CD14-positive monocyte (primary cell): ENCODE results near the gene PTPRC. TPM values are rescaled to one million over a fixed set of nuclear protein-coding genes. Genes with fewer than 3 reads are reported as not detected.
A peak's percentile ranks its signal among the peaks of the same experiment; 100 is the strongest.

Experiments
- DNase-seq, 3 donors: peaks; one replicate each; pipeline ENCODE4 v3.0.0-alpha.2; 2011 to 2022
- H2AFZ ChIP-seq: 2 replicates; pipeline ENCODE4 v1.6.0; 2012; ENCODE audit warnings: mild to moderate bottlenecking, low read depth, low read length, inconsistent platforms; ENCODE audit not compliant: insufficient read depth, poor library complexity, severe bottlenecking
- H3K27ac ChIP-seq, 2 donors: 1 replicate in 1 of 2; 2 replicates in 1 of 2; pipeline ENCODE4 v1.5.1; 2012 to 2013; ENCODE audit warnings: low read length in 2 of 2, control low read depth in 1 of 2, inconsistent platforms in 1 of 2, low read depth in 1 of 2, mild to moderate bottlenecking in 1 of 2
- H3K27me3 ChIP-seq, 2 donors: one replicate each; pipeline versions ENCODE4 v1.6.0 to v1.6.1; 2011 to 2013; ENCODE audit warnings: low read length in 2 of 2; ENCODE audit not compliant: control insufficient read depth in 2 of 2, insufficient read depth in 2 of 2
- H3K36me3 ChIP-seq, 2 donors: replicated peaks in 1 of 2; 1 replicate in 1 of 2; 2 replicates in 1 of 2; pipeline versions ENCODE4 v1.5.1 to v1.6.1; 2012 to 2013; ENCODE audit warnings: low read length in 2 of 2, control low read depth in 1 of 2, inconsistent platforms in 1 of 2, mild to moderate bottlenecking in 1 of 2; ENCODE audit not compliant: insufficient read depth in 2 of 2, control insufficient read depth in 1 of 2
- H3K4me1 ChIP-seq, 2 donors: 1 replicate in 1 of 2; 2 replicates in 1 of 2; pipeline versions ENCODE4 v1.5.1 to v1.6.1; 2012 to 2013; ENCODE audit warnings: low read length in 2 of 2, control low read depth in 1 of 2, inconsistent platforms in 1 of 2, mild to moderate bottlenecking in 1 of 2, moderate library complexity in 1 of 2; ENCODE audit not compliant: insufficient read depth in 2 of 2, control insufficient read depth in 1 of 2
- H3K4me2 ChIP-seq: replicated peaks from 2 replicates; pipeline ENCODE3; 2012; ENCODE audit warnings: low read length, moderate library complexity, mild to moderate bottlenecking; ENCODE audit not compliant: poor library complexity, severe bottlenecking; ENCODE audit errors: extremely low read depth
- H3K4me3 ChIP-seq, 3 experiments: fragments of 200-600 bp in 1 of 3; sonication (generic) in 1 of 3; replicated peaks in 1 of 3; 1 replicate in 2 of 3; 2 replicates in 1 of 3; pipeline ENCODE4 v1.5.1; 2011 to 2013; ENCODE audit warnings: low read length in 3 of 3, mild to moderate bottlenecking in 3 of 3, control low read depth in 2 of 3, low read depth in 2 of 3, inconsistent platforms in 1 of 3, moderate library complexity in 1 of 3
- H3K79me2 ChIP-seq: 2 replicates; pipeline ENCODE4 v1.6.0; 2012; ENCODE audit warnings: mild to moderate bottlenecking, control low read depth, inconsistent platforms, low read length, moderate library complexity; ENCODE audit not compliant: insufficient read depth
- H3K9ac ChIP-seq: 2 replicates; pipeline ENCODE4 v1.6.0; 2017; ENCODE audit warnings: low read length, mild to moderate bottlenecking; ENCODE audit not compliant: insufficient read depth, poor library complexity, severe bottlenecking
- H3K9me3 ChIP-seq, 2 donors: replicated peaks in 1 of 2; 1 replicate in 1 of 2; 2 replicates in 1 of 2; pipeline versions ENCODE4 v1.5.1 to v1.6.1; 2012 to 2013; ENCODE audit warnings: low read length in 2 of 2, control low read depth in 1 of 2; ENCODE audit not compliant: control insufficient read depth in 1 of 2, insufficient read depth in 1 of 2
- H4K20me1 ChIP-seq: 2 replicates; pipeline ENCODE4 v1.6.0; 2012; ENCODE audit warnings: mild to moderate bottlenecking, low read length, control low read depth, moderate library complexity; ENCODE audit not compliant: insufficient read depth
- H3K27ac Mint-ChIP-seq, 7 donors: one replicate each; pipeline ENCODE4 v1.8.0; 2020; ENCODE audit warnings: mild to moderate bottlenecking in 7 of 7, mixed read lengths in 7 of 7, moderate library complexity in 6 of 7, inconsistent platforms in 2 of 7
- H3K27me3 Mint-ChIP-seq, 3 donors: one replicate each; pipeline ENCODE4 v1.8.0; 2021 to 2022; ENCODE audit warnings: low read depth in 3 of 3, mild to moderate bottlenecking in 3 of 3, mixed read lengths in 3 of 3, moderate library complexity in 3 of 3, inconsistent platforms in 1 of 3
- H3K36me3 Mint-ChIP-seq, 2 donors: one replicate each; pipeline ENCODE4 v1.8.0; 2020; ENCODE audit warnings: mixed read lengths in 2 of 2, inconsistent platforms in 1 of 2, mild to moderate bottlenecking in 1 of 2
- H3K4me1 Mint-ChIP-seq: one replicate; pipeline ENCODE4 v1.8.0; 2020; ENCODE audit warnings: mild to moderate bottlenecking, mixed read lengths
- H3K4me3 Mint-ChIP-seq, 2 donors: one replicate each; pipeline ENCODE4 v1.8.0; 2020; ENCODE audit warnings: mild to moderate bottlenecking in 2 of 2, mixed read lengths in 2 of 2, moderate library complexity in 1 of 2
- H3K9me3 Mint-ChIP-seq, 7 donors: one replicate each; pipeline ENCODE4 v1.8.0; 2020 to 2022; ENCODE audit warnings: mixed read lengths in 7 of 7, mild to moderate bottlenecking in 6 of 7, moderate library complexity in 6 of 7, inconsistent platforms in 2 of 7
- WGBS: methylation state at CpG from one replicate; pipeline ENCODE4 v1.1.5; 2013; ENCODE audit warnings: missing lambda C conversion rate; ENCODE audit not compliant: insufficient coverage; 5-methylcytosine and 5-hydroxymethylcytosine counted together
- intact Hi-C, 2 donors: fragments of 100-400 bp; cut with micrococcal nuclease; formaldehyde crosslinking; loops; one replicate each; pipeline versions ENCODE4 v1.15.0 to v1.15.1; 2023
- polyA plus RNA-seq, 3 donors: library from polyadenylated mRNA; depleted of rRNA in 1 of 3; unstranded in 2 of 3; stranded (reverse) in 1 of 3; fragments of 300-500 nt in 2 of 3; fragments of >200 nt in 1 of 3; fragmentation: Illumina TruSeq in 2 of 3; gene quantifications; 1 replicate in 2 of 3; 2 replicates in 1 of 3; pipeline ENCODE4 v1.2.3, GENCODE V29; 2012 to 2021
- TF ChIP-seq, protein P1 (sequence below): fragments of 200-600 bp; IDR thresholded peaks from one replicate; pipeline ENCODE4 v1.8.0; 2022; ENCODE audit warnings: antibody characterized with exemption, mild to moderate bottlenecking

PTPRC gene
- polyA plus RNA-seq, 3 donors: 410 to 992 (median 667) TPM

DNA sequence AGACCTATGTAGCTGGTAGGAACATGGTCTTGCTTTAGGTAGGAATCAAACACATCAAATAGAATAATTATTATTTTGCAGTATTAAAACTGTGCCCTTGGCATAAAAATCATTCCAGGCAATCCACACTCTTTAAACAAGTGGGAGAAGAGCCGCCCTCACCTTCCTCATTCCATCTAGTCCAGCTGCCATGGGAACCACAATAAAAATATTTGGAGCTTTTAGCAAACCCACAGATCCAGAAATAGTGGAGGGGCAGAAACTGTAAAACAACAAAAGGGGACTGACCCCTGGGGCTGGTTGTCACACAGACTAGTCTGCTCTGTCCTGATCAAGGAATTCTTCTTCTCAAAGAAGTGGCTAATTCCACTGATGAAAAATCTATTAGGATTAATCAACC, 61.6 kb downstream of the PTPRC start:
- H3K79me2 ChIP-seq: peaks cover 86% of the 10 kb centered on the region
- H3K4me3 ChIP-seq: no peak overlapping the region
- H2AFZ ChIP-seq: no peak overlapping the region
- no peak overlapping the region for H3K4me3 Mint-ChIP-seq
- DNase-seq: no peak
- peaks cover 98% of the 10 kb centered on the region for H4K20me1 ChIP-seq
- H3K9ac ChIP-seq: no peak overlapping the region
- TF ChIP-seq, protein P1, sequence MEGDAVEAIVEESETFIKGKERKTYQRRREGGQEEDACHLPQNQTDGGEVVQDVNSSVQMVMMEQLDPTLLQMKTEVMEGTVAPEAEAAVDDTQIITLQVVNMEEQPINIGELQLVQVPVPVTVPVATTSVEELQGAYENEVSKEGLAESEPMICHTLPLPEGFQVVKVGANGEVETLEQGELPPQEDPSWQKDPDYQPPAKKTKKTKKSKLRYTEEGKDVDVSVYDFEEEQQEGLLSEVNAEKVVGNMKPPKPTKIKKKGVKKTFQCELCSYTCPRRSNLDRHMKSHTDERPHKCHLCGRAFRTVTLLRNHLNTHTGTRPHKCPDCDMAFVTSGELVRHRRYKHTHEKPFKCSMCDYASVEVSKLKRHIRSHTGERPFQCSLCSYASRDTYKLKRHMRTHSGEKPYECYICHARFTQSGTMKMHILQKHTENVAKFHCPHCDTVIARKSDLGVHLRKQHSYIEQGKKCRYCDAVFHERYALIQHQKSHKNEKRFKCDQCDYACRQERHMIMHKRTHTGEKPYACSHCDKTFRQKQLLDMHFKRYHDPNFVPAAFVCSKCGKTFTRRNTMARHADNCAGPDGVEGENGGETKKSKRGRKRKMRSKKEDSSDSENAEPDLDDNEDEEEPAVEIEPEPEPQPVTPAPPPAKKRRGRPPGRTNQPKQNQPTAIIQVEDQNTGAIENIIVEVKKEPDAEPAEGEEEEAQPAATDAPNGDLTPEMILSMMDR: no peak
- H3K27me3 Mint-ChIP-seq: peaks cover 0 to 3% (median 0%) of the 10 kb centered on the region in 3 donors
- H3K27ac ChIP-seq: peak overlapping the region in 1 of 2 donors; percentile 32
- H3K9me3 Mint-ChIP-seq: no peaks in the 10 kb centered on the region
- no peaks in the 10 kb centered on the region for H3K9me3 ChIP-seq
- peak overlapping the region in 5 of 7 donors; percentile 18 to 65 (median 55) for H3K27ac Mint-ChIP-seq
- WGBS: no CpG with 5 or more reads among the region's 1 CpG
- peaks cover 90 to 93% of the 10 kb centered on the region in 2 donors for H3K36me3 ChIP-seq
- H3K27me3 ChIP-seq: no peaks in the 10 kb centered on the region
- H3K4me1 Mint-ChIP-seq: peaks cover 23% of the 10 kb centered on the region
- no peak overlapping the region for H3K4me2 ChIP-seq
- peaks cover 82 to 85% of the 10 kb centered on the region in 2 donors for H3K36me3 Mint-ChIP-seq
- H3K4me1 ChIP-seq: peaks cover 11 to 14% of the 10 kb centered on the region in 2 donors
- intact Hi-C loops: loop anchor here in 1 of 2 donors (10.0 kb wide), 1 partner anchor 54 kb away; no protein-coding TSS in a partner anchor

DNA sequence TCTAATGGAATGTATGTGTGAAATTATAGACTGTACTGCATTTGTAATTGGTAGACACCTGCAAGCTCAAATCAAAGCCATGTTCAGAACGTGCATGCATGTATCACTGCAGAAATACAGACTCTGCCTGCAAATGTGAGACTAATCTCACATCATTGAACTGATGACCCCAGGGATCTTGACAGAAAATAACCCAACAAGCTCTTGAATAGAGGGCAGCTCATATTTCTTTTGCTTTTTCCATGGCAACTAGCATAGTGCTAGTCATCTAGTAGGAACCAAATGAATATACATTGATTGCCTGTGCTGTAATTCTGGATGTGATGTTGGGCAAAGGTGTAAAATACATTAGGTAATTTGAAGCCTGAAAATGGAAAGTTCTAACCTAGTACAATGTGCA, 62.4 kb downstream of the PTPRC start:
- H4K20me1 ChIP-seq: peaks cover 100% of the 10 kb centered on the region
- no peak overlapping the region for H2AFZ ChIP-seq
- no peak for DNase-seq
- H3K27me3 ChIP-seq: no peaks in the 10 kb centered on the region
- no peaks in the 10 kb centered on the region for H3K9me3 ChIP-seq
- H3K9me3 Mint-ChIP-seq: no peaks in the 10 kb centered on the region
- H3K9ac ChIP-seq: no peak overlapping the region
- H3K27me3 Mint-ChIP-seq: peaks cover 0 to 3% (median 0%) of the 10 kb centered on the region in 3 donors
- H3K4me1 Mint-ChIP-seq: peaks cover 15% of the 10 kb centered on the region
- peaks cover 97 to 98% of the 10 kb centered on the region in 2 donors for H3K36me3 ChIP-seq
- intact Hi-C loops: loop anchor here in 1 of 2 donors (10.0 kb wide), 1 partner anchor 54 kb away; no protein-coding TSS in a partner anchor
- H3K4me2 ChIP-seq: no peak overlapping the region
- H3K4me3 ChIP-seq: no peak overlapping the region
- H3K4me3 Mint-ChIP-seq: no peak overlapping the region
- H3K4me1 ChIP-seq: peaks cover 5 to 7% of the 10 kb centered on the region in 2 donors
- H3K36me3 Mint-ChIP-seq: peaks cover 87 to 91% of the 10 kb centered on the region in 2 donors
- peak overlapping the region in 1 of 2 donors; percentile 40 for H3K27ac ChIP-seq
- WGBS: 100% methylated on average over 1 of the region's 1 CpG
- TF ChIP-seq, protein P1: no peak
- H3K79me2 ChIP-seq: peaks cover 80% of the 10 kb centered on the region
- H3K27ac Mint-ChIP-seq: no peak overlapping the region
